HUES64 (cell line): ENCODE data around the gene GIGYF1.
"Not testable (repeated sequence)": the region's sequence is repeated elsewhere in the genome, so short reads cannot be mapped to it uniquely, and the experiment has no call there.

ENCODE experiments used
- H3K27ac ChIP-seq: 2 replicates; pipeline ENCODE4 v1.7.0; 2013; ENCODE audit warnings: low read depth, low read length, inconsistent platforms
- H3K27me3 ChIP-seq: 2 replicates; pipeline ENCODE4 v1.6.1; 2013; ENCODE audit warnings: mild to moderate bottlenecking, low read length; ENCODE audit not compliant: insufficient read depth
- H3K36me3 ChIP-seq: 2 replicates; pipeline ENCODE4 v1.6.1; 2013; ENCODE audit warnings: mild to moderate bottlenecking, low read length; ENCODE audit not compliant: insufficient read depth
- H3K4me1 ChIP-seq: 2 replicates; pipeline ENCODE4 v1.6.1; 2013; ENCODE audit warnings: mild to moderate bottlenecking, low read length, moderate library complexity; ENCODE audit not compliant: insufficient read depth
- H3K4me3 ChIP-seq: 2 replicates; pipeline ENCODE4 v1.5.1; 2013; ENCODE audit warnings: mild to moderate bottlenecking, low read length, moderate library complexity
- H3K9ac ChIP-seq: 2 replicates; pipeline ENCODE4 v1.6.1; 2013; ENCODE audit warnings: mild to moderate bottlenecking, low read depth, low read length
- H3K9me3 ChIP-seq: 2 replicates; pipeline ENCODE4 v1.6.1; 2013; ENCODE audit warnings: low read depth, low read length; ENCODE audit not compliant: insufficient read depth
- WGBS: fragments of 150-250, 120-280 bp; methylation state at CpG from one replicate; pipeline ENCODE4 v1.1.7; 2013; ENCODE audit warnings: missing lambda C conversion rate; 5-methylcytosine and 5-hydroxymethylcytosine counted together

GIGYF1 gene

GRCh38 chr7:100708395-100708794 lies 14.3 kb upstream of the GIGYF1 start:
- Histone ChIP-seq H3K4me1 (peaks cover 4% of the 10 kb centered on the region; the same call in 1 of the 2 replicates), H3K27ac (no peak overlapping the region)
- WGBS: 93% methylated on average over 6 of the region's 6 CpGs

GRCh38 chr7:100706672-100707311 lies 12.7 kb upstream of the GIGYF1 start:
- Histone ChIP-seq H3K27me3 (no peaks in the 10 kb centered on the region), H3K9me3 (no peaks in the 10 kb centered on the region), H3K4me1 (peaks cover 4% of the 10 kb centered on the region; the same call in 1 of the 2 replicates), H3K27ac (0 out of 2 replicates have a peak overlapping the region, but pooled peaks have one; percentile 95), H3K4me3 (peak overlapping the region; percentile 88), H3K36me3 (peaks cover 18% of the 10 kb centered on the region), H3K9ac (peak overlapping the region; percentile 95)
- 29% methylated on average over 34 of the region's 34 CpGs for WGBS

More at GRCh38 chr7:100708395-100708794, 14.3 kb upstream of the GIGYF1 start:
- Histone ChIP-seq H3K9me3 (no peaks in the 10 kb centered on the region), H3K36me3 (peaks cover 18% of the 10 kb centered on the region), H3K9ac (no peak overlapping the region), H3K27me3 (no peaks in the 10 kb centered on the region), H3K4me3 (no peak overlapping the region)

GRCh38 chr7:100705753-100706671 lies 12.0 kb upstream of the GIGYF1 start, which contains the start of gene POP7:
POP7 (plus strand) TSS chr7:100706121; CDS start chr7:100706831, 710 bp downstream.
- Histone ChIP-seq H3K27ac (peak within 1 kb of the TSS; percentile 95), H3K27me3 (no peaks in the 10 kb centered on the region), H3K9me3 (no peaks in the 10 kb centered on the region), H3K9ac (peak within 1 kb of the TSS; percentile 95), H3K4me1 (peaks cover 4% of the 10 kb centered on the region; the same call in 1 of the 2 replicates), H3K4me3 (peak within 1 kb of the TSS; percentile 88), H3K36me3 (peaks cover 18% of the 10 kb centered on the region)
- under 1% methylated on average over 86 of the region's 86 CpGs for WGBS

- Histone ChIP-seq H3K9ac (peak overlapping the region; percentile 95), H3K27ac (peak overlapping the region; percentile 95), H3K4me1 (peaks cover 4% of the 10 kb centered on the region; the same call in 1 of the 2 replicates), H3K9me3 (no peaks in the 10 kb centered on the region), H3K27me3 (no peaks in the 10 kb centered on the region), H3K4me3 (peak overlapping the region; percentile 88), H3K36me3 (peaks cover 18% of the 10 kb centered on the region)
- under 1% methylated on average over 25 of the region's 25 CpGs for WGBS
Observed at GRCh38 chr7:100705320-100705752, 11.3 kb upstream of the GIGYF1 start.

- not testable (repeated sequence) for H3K4me1 ChIP-seq, H3K9ac ChIP-seq, H3K4me3 ChIP-seq, H3K36me3 ChIP-seq, H3K27ac ChIP-seq, H3K27me3 ChIP-seq, H3K9me3 ChIP-seq
- WGBS: 93% methylated on average over 3 of the region's 3 CpGs
Observed at GRCh38 chr7:100701089-100701488, 7.0 kb upstream of the GIGYF1 start.

- no peak overlapping the region for H3K27ac ChIP-seq
- H3K9ac ChIP-seq: no peak overlapping the region
- WGBS: 93% methylated on average over 6 of the region's 6 CpGs
- no peak overlapping the region for H3K4me3 ChIP-seq
- H3K9me3 ChIP-seq: no peaks in the 10 kb centered on the region
- no peaks in the 10 kb centered on the region for H3K4me1 ChIP-seq
- H3K36me3 ChIP-seq: no peaks in the 10 kb centered on the region
- no peaks in the 10 kb centered on the region for H3K27me3 ChIP-seq
Observed at GRCh38 chr7:100699018-100699417, 5.0 kb upstream of the GIGYF1 start.

GRCh38 chr7:100696123-100696521 lies 2.1 kb upstream of the GIGYF1 start:
- H3K36me3 ChIP-seq: 0 out of 2 replicates have a peak, but pooled peaks cover under 1% of the 10 kb centered on the region

GRCh38 chr7:100693312-100694097 lies 545 bp downstream of the GIGYF1 start:
- WGBS: under 1% methylated on average over 81 of the region's 81 CpGs
- peak overlapping the region; percentile 94 for H3K4me3 ChIP-seq
- H3K27me3 ChIP-seq: no peaks in the 10 kb centered on the region
- H3K36me3 ChIP-seq: peaks cover 23% of the 10 kb centered on the region
- peak overlapping the region; percentile 82 for H3K27ac ChIP-seq
- H3K9me3 ChIP-seq: no peaks in the 10 kb centered on the region
- peak overlapping the region; percentile 90 for H3K9ac ChIP-seq
- peaks cover 19% of the 10 kb centered on the region for H3K4me1 ChIP-seq

More at GRCh38 chr7:100696123-100696521, 2.1 kb upstream of the GIGYF1 start:
- peak overlapping the region; percentile 34; the same call in 1 of the 2 replicates for H3K4me3 ChIP-seq
- H3K27me3 ChIP-seq: no peaks in the 10 kb centered on the region
- H3K9me3 ChIP-seq: no peaks in the 10 kb centered on the region
- H3K4me1 ChIP-seq: peaks cover 17% of the 10 kb centered on the region
- WGBS: 88% methylated on average over 5 of the region's 6 CpGs
- H3K27ac ChIP-seq: peak overlapping the region; percentile 96
- peak overlapping the region; percentile 62 for H3K9ac ChIP-seq

GRCh38 chr7:100692578-100692961 lies 1.5 kb downstream of the GIGYF1 start:
- 53% methylated on average over 6 of the region's 6 CpGs for WGBS
- Histone ChIP-seq H3K9ac (peak overlapping the region; percentile 90), H3K27me3 (no peaks in the 10 kb centered on the region), H3K4me1 (peaks cover 19% of the 10 kb centered on the region), H3K4me3 (peak overlapping the region; percentile 94), H3K9me3 (no peaks in the 10 kb centered on the region), H3K36me3 (peaks cover 32% of the 10 kb centered on the region), H3K27ac (no peak overlapping the region)

- Histone ChIP-seq H3K27ac (no peak overlapping the region; the same call in 1 of the 2 replicates), H3K4me3 (peak overlapping the region; percentile 94), H3K9ac (peak overlapping the region; percentile 90; the same call in 1 of the 2 replicates), H3K36me3 (peaks cover 38% of the 10 kb centered on the region), H3K9me3 (no peaks in the 10 kb centered on the region), H3K4me1 (peaks cover 19% of the 10 kb centered on the region), H3K27me3 (no peaks in the 10 kb centered on the region)
- WGBS: 18% methylated on average over 28 of the region's 28 CpGs
Observed at GRCh38 chr7:100691676-100692577, 2.1 kb downstream of the GIGYF1 start.
